ENCODE results near the gene FAM83F. TPM values are rescaled to one million over a fixed set of nuclear protein-coding genes. Genes with fewer than 3 reads are reported as not detected.

FAM83F gene
- total and polyA plus RNA-seq, 10 of the 15 experiments (the other 5 are each of a cell fraction or from before 2014, with no cell fraction given): 0.01 to 0.05 (median 0.01) TPM; not detected in 7

- TF ChIP-seq, protein P1, sequence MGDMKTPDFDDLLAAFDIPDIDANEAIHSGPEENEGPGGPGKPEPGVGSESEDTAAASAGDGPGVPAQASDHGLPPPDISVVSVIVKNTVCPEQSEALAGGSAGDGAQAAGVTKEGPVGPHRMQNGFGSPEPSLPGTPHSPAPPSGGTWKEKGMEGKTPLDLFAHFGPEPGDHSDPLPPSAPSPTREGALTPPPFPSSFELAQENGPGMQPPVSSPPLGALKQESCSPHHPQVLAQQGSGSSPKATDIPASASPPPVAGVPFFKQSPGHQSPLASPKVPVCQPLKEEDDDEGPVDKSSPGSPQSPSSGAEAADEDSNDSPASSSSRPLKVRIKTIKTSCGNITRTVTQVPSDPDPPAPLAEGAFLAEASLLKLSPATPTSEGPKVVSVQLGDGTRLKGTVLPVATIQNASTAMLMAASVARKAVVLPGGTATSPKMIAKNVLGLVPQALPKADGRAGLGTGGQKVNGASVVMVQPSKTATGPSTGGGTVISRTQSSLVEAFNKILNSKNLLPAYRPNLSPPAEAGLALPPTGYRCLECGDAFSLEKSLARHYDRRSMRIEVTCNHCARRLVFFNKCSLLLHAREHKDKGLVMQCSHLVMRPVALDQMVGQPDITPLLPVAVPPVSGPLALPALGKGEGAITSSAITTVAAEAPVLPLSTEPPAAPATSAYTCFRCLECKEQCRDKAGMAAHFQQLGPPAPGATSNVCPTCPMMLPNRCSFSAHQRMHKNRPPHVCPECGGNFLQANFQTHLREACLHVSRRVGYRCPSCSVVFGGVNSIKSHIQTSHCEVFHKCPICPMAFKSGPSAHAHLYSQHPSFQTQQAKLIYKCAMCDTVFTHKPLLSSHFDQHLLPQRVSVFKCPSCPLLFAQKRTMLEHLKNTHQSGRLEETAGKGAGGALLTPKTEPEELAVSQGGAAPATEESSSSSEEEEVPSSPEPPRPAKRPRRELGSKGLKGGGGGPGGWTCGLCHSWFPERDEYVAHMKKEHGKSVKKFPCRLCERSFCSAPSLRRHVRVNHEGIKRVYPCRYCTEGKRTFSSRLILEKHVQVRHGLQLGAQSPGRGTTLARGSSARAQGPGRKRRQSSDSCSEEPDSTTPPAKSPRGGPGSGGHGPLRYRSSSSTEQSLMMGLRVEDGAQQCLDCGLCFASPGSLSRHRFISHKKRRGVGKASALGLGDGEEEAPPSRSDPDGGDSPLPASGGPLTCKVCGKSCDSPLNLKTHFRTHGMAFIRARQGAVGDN (IDR thresholded peaks at IDR 0.05): no peak
- TF ChIP-seq ZNF217 (IDR thresholded peaks at IDR 0.05) (peak; percentile 84; the same call in 1 of the 2 replicates), CREM (IDR thresholded peaks at IDR 0.05; ENCODE audit: low read depth) (peak; percentile 54), BCL11A (IDR thresholded peaks at IDR 0.05; ENCODE audit: low read depth, low read length) (peak; percentile 54), RAD21 (IDR thresholded peaks at IDR 0.05; ENCODE audit: insufficient read depth, low read depth, low read length) (no peak; the same call in 1 of the 2 replicates), MTA2 (IDR thresholded peaks at IDR 0.05; ENCODE audit: low read depth) (peak; percentile 48), NR2C1 (IDR thresholded peaks at IDR 0.05) (no peak), SKIL (IDR thresholded peaks at IDR 0.05; ENCODE audit: low read depth, poor library complexity, severe bottlenecking) (peak; percentile 47), CHD1 (IDR thresholded peaks at IDR 0.05; ENCODE audit: low read depth, low read length) (no peak), MTA3 (IDR thresholded peaks at IDR 0.05; ENCODE audit: borderline replicate concordance, low read length) (no peak), TAF1 (IDR thresholded peaks at IDR 0.05; ENCODE audit: borderline replicate concordance, low read depth, low read length) (no peak), KAT2A (conservative IDR thresholded peaks at IDR 0.05; ENCODE audit: control insufficient read depth, low read depth, low read length) (no peak), ZNF384 (IDR thresholded peaks at IDR 0.05; ENCODE audit: borderline replicate concordance, low read depth, low read length) (no peak), ZNF207 (IDR thresholded peaks at IDR 0.05; ENCODE audit: borderline replicate concordance) (peak; percentile 44; the same call in 1 of the 2 replicates)
- TF ChIP-seq, protein P2, sequence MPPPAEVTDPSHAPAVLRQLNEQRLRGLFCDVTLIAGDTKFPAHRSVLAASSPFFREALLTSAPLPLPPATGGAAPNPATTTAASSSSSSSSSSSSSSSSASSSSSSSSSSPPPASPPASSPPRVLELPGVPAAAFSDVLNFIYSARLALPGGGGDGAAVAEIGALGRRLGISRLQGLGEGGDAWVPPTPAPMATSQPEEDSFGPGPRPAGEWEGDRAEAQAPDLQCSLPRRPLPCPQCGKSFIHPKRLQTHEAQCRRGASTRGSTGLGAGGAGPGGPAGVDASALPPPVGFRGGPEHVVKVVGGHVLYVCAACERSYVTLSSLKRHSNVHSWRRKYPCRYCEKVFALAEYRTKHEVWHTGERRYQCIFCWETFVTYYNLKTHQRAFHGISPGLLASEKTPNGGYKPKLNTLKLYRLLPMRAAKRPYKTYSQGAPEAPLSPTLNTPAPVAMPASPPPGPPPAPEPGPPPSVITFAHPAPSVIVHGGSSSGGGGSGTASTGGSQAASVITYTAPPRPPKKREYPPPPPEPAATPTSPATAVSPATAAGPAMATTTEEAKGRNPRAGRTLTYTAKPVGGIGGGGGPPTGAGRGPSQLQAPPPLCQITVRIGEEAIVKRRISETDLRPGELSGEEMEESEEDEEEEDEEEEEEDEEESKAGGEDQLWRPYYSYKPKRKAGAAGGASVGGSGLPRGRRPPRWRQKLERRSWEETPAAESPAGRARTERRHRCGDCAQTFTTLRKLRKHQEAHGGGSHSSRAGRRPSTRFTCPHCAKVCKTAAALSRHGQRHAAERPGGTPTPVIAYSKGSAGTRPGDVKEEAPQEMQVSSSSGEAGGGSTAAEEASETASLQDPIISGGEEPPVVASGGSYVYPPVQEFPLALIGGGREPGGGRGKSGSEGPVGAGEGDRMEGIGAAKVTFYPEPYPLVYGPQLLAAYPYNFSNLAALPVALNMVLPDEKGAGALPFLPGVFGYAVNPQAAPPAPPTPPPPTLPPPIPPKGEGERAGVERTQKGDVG (CRISPR knock-in tag; IDR thresholded peaks at IDR 0.05): no peak
- TF ChIP-seq, protein P3, sequence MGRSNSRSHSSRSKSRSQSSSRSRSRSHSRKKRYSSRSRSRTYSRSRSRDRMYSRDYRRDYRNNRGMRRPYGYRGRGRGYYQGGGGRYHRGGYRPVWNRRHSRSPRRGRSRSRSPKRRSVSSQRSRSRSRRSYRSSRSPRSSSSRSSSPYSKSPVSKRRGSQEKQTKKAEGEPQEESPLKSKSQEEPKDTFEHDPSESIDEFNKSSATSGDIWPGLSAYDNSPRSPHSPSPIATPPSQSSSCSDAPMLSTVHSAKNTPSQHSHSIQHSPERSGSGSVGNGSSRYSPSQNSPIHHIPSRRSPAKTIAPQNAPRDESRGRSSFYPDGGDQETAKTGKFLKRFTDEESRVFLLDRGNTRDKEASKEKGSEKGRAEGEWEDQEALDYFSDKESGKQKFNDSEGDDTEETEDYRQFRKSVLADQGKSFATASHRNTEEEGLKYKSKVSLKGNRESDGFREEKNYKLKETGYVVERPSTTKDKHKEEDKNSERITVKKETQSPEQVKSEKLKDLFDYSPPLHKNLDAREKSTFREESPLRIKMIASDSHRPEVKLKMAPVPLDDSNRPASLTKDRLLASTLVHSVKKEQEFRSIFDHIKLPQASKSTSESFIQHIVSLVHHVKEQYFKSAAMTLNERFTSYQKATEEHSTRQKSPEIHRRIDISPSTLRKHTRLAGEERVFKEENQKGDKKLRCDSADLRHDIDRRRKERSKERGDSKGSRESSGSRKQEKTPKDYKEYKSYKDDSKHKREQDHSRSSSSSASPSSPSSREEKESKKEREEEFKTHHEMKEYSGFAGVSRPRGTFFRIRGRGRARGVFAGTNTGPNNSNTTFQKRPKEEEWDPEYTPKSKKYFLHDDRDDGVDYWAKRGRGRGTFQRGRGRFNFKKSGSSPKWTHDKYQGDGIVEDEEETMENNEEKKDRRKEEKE (IDR thresholded peaks at IDR 0.05): no peak
These were observed 55.5 kb downstream of the FAM83F start (continued) for GRCh38 chr22:40050258-40050657.

Data from GM12878 (cell line).